ENCODE measurements around the gene CAMK1.
A peak's percentile ranks its signal among the peaks of the same experiment; 100 is the strongest.
"Not testable (repeated sequence)": the region's sequence is repeated elsewhere in the genome, so short reads cannot be mapped to it uniquely, and the experiment has no call there.

The CAMK1 gene

DNA sequence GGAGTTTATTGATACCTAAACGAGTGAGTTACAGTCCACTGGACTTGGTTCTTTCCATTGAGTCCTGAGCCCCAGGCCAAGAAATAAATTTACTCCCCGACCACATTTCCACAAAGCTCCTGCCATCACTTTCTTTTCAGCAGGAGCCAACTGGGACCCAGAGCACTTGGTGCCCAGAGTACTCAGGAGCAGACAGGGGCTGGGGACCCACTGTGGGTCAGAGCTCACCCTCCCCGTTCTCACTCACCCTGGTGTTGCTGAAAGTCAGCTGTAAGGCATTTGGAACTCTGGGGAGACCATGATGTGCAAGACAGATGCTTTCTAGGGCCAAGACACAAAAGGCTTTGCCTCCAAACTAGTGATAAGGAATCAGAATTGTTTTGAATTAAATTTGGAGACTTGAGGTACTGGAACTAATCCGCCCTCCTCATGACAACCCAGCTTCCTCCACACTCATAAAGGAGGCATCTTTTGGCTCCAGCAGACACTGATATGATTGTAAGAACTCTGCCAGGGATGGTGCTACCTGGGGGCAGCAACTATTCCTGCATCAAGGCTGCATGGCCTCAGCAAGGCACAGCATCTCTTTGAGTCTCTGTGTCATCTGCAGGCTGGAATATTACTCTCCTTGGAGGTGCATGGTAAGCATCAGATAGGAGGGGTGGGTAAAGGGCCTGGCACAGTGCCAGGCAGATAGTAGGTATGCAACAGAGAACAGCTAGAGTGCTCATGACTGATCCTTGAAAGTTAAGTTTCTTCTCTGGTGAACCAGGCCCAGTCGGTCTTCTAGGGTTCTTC lies 7.3 kb upstream of the CAMK1 start:
- H3K4me2 ChIP-seq (ENCODE audit: low read length) = no peak overlapping the region
- H3K27me3 ChIP-seq (ENCODE audit: control insufficient read depth, insufficient read depth, low read length) = no peaks in the 10 kb centered on the region
- no peak overlapping the region for H3K4me3 ChIP-seq (ENCODE audit: low read depth, low read length)
- H3K9ac ChIP-seq = no peak overlapping the region
- no peaks in the 10 kb centered on the region for H3K4me1 ChIP-seq
- TF ChIP-seq, protein P1, sequence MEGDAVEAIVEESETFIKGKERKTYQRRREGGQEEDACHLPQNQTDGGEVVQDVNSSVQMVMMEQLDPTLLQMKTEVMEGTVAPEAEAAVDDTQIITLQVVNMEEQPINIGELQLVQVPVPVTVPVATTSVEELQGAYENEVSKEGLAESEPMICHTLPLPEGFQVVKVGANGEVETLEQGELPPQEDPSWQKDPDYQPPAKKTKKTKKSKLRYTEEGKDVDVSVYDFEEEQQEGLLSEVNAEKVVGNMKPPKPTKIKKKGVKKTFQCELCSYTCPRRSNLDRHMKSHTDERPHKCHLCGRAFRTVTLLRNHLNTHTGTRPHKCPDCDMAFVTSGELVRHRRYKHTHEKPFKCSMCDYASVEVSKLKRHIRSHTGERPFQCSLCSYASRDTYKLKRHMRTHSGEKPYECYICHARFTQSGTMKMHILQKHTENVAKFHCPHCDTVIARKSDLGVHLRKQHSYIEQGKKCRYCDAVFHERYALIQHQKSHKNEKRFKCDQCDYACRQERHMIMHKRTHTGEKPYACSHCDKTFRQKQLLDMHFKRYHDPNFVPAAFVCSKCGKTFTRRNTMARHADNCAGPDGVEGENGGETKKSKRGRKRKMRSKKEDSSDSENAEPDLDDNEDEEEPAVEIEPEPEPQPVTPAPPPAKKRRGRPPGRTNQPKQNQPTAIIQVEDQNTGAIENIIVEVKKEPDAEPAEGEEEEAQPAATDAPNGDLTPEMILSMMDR (IDR thresholded peaks at IDR 0.05) = no peak
- H3K36me3 ChIP-seq (ENCODE audit: control insufficient read depth, insufficient read depth, low read length) = no peaks in the 10 kb centered on the region
- no peak overlapping the region for H3K27ac ChIP-seq
- H3K79me2 ChIP-seq = no peaks in the 10 kb centered on the region
- no peaks in the 10 kb centered on the region for H3K9me3 ChIP-seq (ENCODE audit: control insufficient read depth, low read length)
- no peak overlapping the region for H2AFZ ChIP-seq

- H3K4me2 ChIP-seq (ENCODE audit: low read length); H3K79me2 ChIP-seq; H3K27me3 ChIP-seq (ENCODE audit: control insufficient read depth, insufficient read depth, low read length); H3K9ac ChIP-seq; H3K4me3 ChIP-seq (ENCODE audit: low read depth, low read length); H2AFZ ChIP-seq; H3K27ac ChIP-seq; H3K36me3 ChIP-seq (ENCODE audit: control insufficient read depth, insufficient read depth, low read length); H3K9me3 ChIP-seq (ENCODE audit: control insufficient read depth, low read length): not testable (repeated sequence)
- peaks cover 13% of the 10 kb centered on the region for H3K4me1 ChIP-seq
Observed at GRCh38 chr3:9771007-9771406, 1.3 kb upstream of the CAMK1 start.

DNA sequence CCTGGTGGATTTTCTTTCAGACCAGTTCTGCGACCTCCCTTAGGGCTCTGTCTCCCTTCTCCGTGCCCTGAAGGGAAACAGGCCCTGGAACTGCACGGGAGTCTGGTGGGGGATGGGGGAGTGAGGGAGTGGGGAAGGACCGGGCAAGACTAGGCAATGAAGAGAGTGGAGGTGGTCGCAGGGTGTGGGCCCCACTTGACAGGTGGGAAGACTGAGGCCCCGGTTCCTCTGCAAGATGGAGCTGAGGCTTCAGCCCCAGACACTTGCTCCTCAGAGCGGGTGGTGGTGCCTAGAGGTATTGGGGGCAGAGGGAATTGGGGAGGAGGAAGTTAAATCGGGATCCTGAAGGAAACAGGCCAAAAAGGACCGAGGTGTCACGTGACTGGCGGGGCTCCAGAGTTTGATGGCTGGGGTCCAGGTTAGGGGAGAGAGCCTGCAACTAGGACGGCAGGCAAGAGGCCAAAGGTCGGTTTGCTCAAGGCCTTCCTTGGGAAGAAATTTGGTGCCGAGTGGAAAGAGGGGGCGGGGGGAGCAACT lies 597 bp upstream of the CAMK1 start:
- Histone ChIP-seq H3K9ac (no peak overlapping the region), H3K9me3 (ENCODE audit: control insufficient read depth, low read length) (no peaks in the 10 kb centered on the region), H3K4me3 (ENCODE audit: low read depth, low read length) (peak overlapping the region; percentile 83), H3K4me2 (ENCODE audit: low read length) (peak overlapping the region; percentile 97), H3K27me3 (ENCODE audit: control insufficient read depth, insufficient read depth, low read length) (no peaks in the 10 kb centered on the region), H3K4me1 (peaks cover 13% of the 10 kb centered on the region), H2AFZ (peak overlapping the region; percentile 82), H3K79me2 (no peaks in the 10 kb centered on the region), H3K27ac (peak overlapping the region; percentile 25), H3K36me3 (ENCODE audit: control insufficient read depth, insufficient read depth, low read length) (no peaks in the 10 kb centered on the region)
- TF ChIP-seq, protein P1 (IDR thresholded peaks at IDR 0.05) = no peak

DNA sequence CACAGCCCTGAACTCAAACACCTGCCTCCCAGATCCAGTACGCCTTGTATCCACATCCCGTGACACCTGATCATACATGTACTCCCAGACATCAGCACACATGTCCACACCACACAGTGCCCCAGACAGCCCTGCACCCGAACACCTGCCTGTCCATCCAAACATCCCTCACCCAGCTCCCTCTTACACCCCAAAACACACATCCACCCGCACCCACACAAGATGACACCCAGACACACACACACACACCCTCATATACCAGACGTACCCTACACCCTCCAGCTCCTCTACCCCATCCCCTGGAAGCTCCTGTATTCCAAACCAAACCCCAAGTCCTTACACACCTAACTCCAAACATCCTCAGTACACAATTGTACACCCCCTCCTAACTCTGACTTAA lies 735 bp downstream of the CAMK1 start:
- peak overlapping the region; percentile 82 for H2AFZ ChIP-seq
- peak overlapping the region; percentile 83 for H3K4me3 ChIP-seq (ENCODE audit: low read depth, low read length)
- H3K9ac ChIP-seq = no peak overlapping the region
- no peaks in the 10 kb centered on the region for H3K9me3 ChIP-seq (ENCODE audit: control insufficient read depth, low read length)
- no peaks in the 10 kb centered on the region for H3K27me3 ChIP-seq (ENCODE audit: control insufficient read depth, insufficient read depth, low read length)
- H3K4me1 ChIP-seq = peaks cover 13% of the 10 kb centered on the region
- H3K79me2 ChIP-seq = no peaks in the 10 kb centered on the region
- peak overlapping the region; percentile 60 for H3K27ac ChIP-seq
- H3K36me3 ChIP-seq (ENCODE audit: control insufficient read depth, insufficient read depth, low read length) = no peaks in the 10 kb centered on the region
- H3K4me2 ChIP-seq (ENCODE audit: low read length) = peak overlapping the region; percentile 97
- TF ChIP-seq, protein P1 (IDR thresholded peaks at IDR 0.05) = no peak

DNA sequence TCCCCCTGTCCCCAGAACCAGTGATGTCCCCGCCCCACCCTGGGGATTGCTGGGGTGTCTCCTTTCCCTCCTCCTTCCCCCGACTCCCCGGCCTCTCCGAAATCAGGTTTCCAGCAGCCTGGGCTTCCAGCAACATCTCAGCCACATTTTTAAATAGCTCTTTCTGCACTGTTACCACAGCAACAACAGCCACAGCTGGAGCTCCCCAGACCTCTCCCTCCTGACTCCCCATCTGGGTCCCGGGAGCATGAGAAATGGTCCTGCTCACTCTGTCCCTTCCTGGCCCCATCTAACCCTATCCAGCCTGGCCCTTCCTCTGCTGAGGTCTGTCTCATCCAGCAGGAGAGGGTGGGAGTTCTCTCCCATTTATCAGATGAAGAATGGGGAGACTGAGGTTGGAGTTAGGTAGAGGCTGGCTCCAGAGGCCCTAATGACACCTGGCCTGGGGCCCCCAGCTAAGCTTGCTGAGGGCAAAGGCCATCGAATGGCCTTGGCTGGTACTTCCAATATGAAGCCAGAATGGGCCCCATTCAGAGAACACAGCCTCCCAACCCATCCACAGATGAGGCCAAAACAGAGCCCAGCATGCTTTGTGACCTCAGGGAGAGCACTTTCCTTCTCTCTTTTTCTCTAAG lies 1.5 kb downstream of the CAMK1 start:
- Histone ChIP-seq H3K9me3 (ENCODE audit: control insufficient read depth, low read length) (no peaks in the 10 kb centered on the region), H3K4me1 (peaks cover 13% of the 10 kb centered on the region), H2AFZ (no peak overlapping the region), H3K4me2 (ENCODE audit: low read length) (no peak overlapping the region), H3K27ac (peak overlapping the region; percentile 60), H3K9ac (no peak overlapping the region), H3K4me3 (ENCODE audit: low read depth, low read length) (no peak overlapping the region), H3K27me3 (ENCODE audit: control insufficient read depth, insufficient read depth, low read length) (no peaks in the 10 kb centered on the region), H3K36me3 (ENCODE audit: control insufficient read depth, insufficient read depth, low read length) (no peaks in the 10 kb centered on the region), H3K79me2 (no peaks in the 10 kb centered on the region)
- TF ChIP-seq, protein P1 (IDR thresholded peaks at IDR 0.05) = no peak

Data from parathyroid adenoma (tissue), 2 donors.